ENCODE results near the gene NEK2. TPM values are rescaled to one million over a fixed set of nuclear protein-coding genes. Genes with fewer than 3 reads are reported as not detected.

The NEK2 gene
- total RNA-seq, 1 experiment from 2014 or later, result 47.5 TPM

GRCh38 chr1:211631168-211631567 is 44.3 kb downstream of the NEK2 start:
- no peak overlapping the region for H3K4me3 ChIP-seq (ENCODE audit: low read length)
- no peak overlapping the region for H3K27ac ChIP-seq (ENCODE audit: low read length)
- no peak overlapping the region for H3K9ac ChIP-seq (ENCODE audit: low read length)
- H3K79me2 ChIP-seq (ENCODE audit: low read length), result no peaks in the 10 kb centered on the region
- no peaks in the 10 kb centered on the region for H4K20me1 ChIP-seq (ENCODE audit: low read length)
- H3K9me2 ChIP-seq (replicated peaks; ENCODE audit: low read length), result no peaks in the 10 kb centered on the region
- no peak for ATAC-seq
- no peak overlapping the region for H3K4me2 ChIP-seq (ENCODE audit: low read length)
- peaks cover 9% of the 10 kb centered on the region for H3K4me1 ChIP-seq (ENCODE audit: insufficient read depth, low read length)
- H3K27me3 ChIP-seq (ENCODE audit: low read length), result no peaks in the 10 kb centered on the region
- TF ChIP-seq EZH2 (IDR thresholded peaks at IDR 0.05; ENCODE audit: low read length, unreplicated experiment), result no peak
- no peak for TF ChIP-seq CTCF (conservative IDR thresholded peaks at IDR 0.05; ENCODE audit: low read depth, low read length)
- no peak for TF ChIP-seq EZH2phosphoT487 (IDR thresholded peaks at IDR 0.05; ENCODE audit: borderline replicate concordance, low read length)
- DNase-seq, result no peak
- intact Hi-C loops (cut with micrococcal nuclease), result no loop called here
- H2AFZ ChIP-seq (ENCODE audit: low read length), result no peak overlapping the region
- no TSS peak for BruUV-seq (replicated peaks)
- no peaks in the 10 kb centered on the region for H3K9me3 ChIP-seq (ENCODE audit: low read length)
- H3F3A ChIP-seq (ENCODE audit: low read length, unreplicated experiment), result no peaks in the 10 kb centered on the region
- H3K36me3 ChIP-seq (ENCODE audit: low read depth, low read length), result no peaks in the 10 kb centered on the region
- POLR2A ChIA-PET (ENCODE audit: unreplicated experiment), result no interaction called here
- CTCF ChIA-PET, result no interaction called here

- ChIA-PET CTCF (no interaction called here), POLR2A (ENCODE audit: unreplicated experiment) (no interaction called here)
- no peaks in the 10 kb centered on the region for H3K27me3 ChIP-seq (ENCODE audit: low read length)
- intact Hi-C loops (cut with micrococcal nuclease), result no loop called here
- no peak for TF ChIP-seq CTCF (conservative IDR thresholded peaks at IDR 0.05; ENCODE audit: low read depth, low read length)
- no peak for TF ChIP-seq EZH2 (IDR thresholded peaks at IDR 0.05; ENCODE audit: low read length, unreplicated experiment)
- no peak for TF ChIP-seq EZH2phosphoT487 (IDR thresholded peaks at IDR 0.05; ENCODE audit: borderline replicate concordance, low read length)
- no peak overlapping the region for H2AFZ ChIP-seq (ENCODE audit: low read length)
- H3K4me1 ChIP-seq (ENCODE audit: insufficient read depth, low read length), result peaks cover 8% of the 10 kb centered on the region; the same call in 1 of the 2 replicates
- H3K36me3 ChIP-seq (ENCODE audit: low read depth, low read length), result no peaks in the 10 kb centered on the region
- H3K27ac ChIP-seq (ENCODE audit: low read length), result no peak overlapping the region
- no peaks in the 10 kb centered on the region for H3F3A ChIP-seq (ENCODE audit: low read length, unreplicated experiment)
- H3K9me2 ChIP-seq (replicated peaks; ENCODE audit: low read length), result no peaks in the 10 kb centered on the region
- DNase-seq (no peak), ATAC-seq (no peak)
- H3K4me2 ChIP-seq (ENCODE audit: low read length), result no peak overlapping the region
- BruUV-seq (replicated peaks), result no TSS peak
- no peaks in the 10 kb centered on the region for H3K79me2 ChIP-seq (ENCODE audit: low read length)
- no peaks in the 10 kb centered on the region for H4K20me1 ChIP-seq (ENCODE audit: low read length)
- no peaks in the 10 kb centered on the region for H3K9me3 ChIP-seq (ENCODE audit: low read length)
- no peak overlapping the region for H3K9ac ChIP-seq (ENCODE audit: low read length)
- no peak overlapping the region for H3K4me3 ChIP-seq (ENCODE audit: low read length)
Observed at GRCh38 chr1:211630236-211631081, 45.0 kb downstream of the NEK2 start.

GRCh38 chr1:211628417-211628816 is 47.0 kb downstream of the NEK2 start:
- Histone ChIP-seq H3K27me3 (ENCODE audit: low read length) (no peaks in the 10 kb centered on the region), H3K79me2 (ENCODE audit: low read length) (no peaks in the 10 kb centered on the region), H3K4me3 (ENCODE audit: low read length) (no peak overlapping the region), H4K20me1 (ENCODE audit: low read length) (no peaks in the 10 kb centered on the region), H3K4me2 (ENCODE audit: low read length) (no peak overlapping the region), H3K36me3 (ENCODE audit: low read depth, low read length) (no peaks in the 10 kb centered on the region), H3K27ac (ENCODE audit: low read length) (no peak overlapping the region), H3K4me1 (ENCODE audit: insufficient read depth, low read length) (peaks cover 8% of the 10 kb centered on the region; the same call in 1 of the 2 replicates), H3K9me2 (replicated peaks; ENCODE audit: low read length) (no peaks in the 10 kb centered on the region), H3K9me3 (ENCODE audit: low read length) (no peaks in the 10 kb centered on the region), H3K9ac (ENCODE audit: low read length) (no peak overlapping the region), H3F3A (ENCODE audit: low read length, unreplicated experiment) (no peaks in the 10 kb centered on the region), H2AFZ (ENCODE audit: low read length) (no peak overlapping the region)
- CTCF ChIA-PET, result no interaction called here
- POLR2A ChIA-PET (ENCODE audit: unreplicated experiment), result no interaction called here
- no peak for ATAC-seq
- TF ChIP-seq EZH2 (IDR thresholded peaks at IDR 0.05; ENCODE audit: low read length, unreplicated experiment), result no peak
- no peak for TF ChIP-seq CTCF (conservative IDR thresholded peaks at IDR 0.05; ENCODE audit: low read depth, low read length)
- no peak for TF ChIP-seq EZH2phosphoT487 (IDR thresholded peaks at IDR 0.05; ENCODE audit: borderline replicate concordance, low read length)
- no peak for DNase-seq
- BruUV-seq (replicated peaks), result no TSS peak
- intact Hi-C loops (cut with micrococcal nuclease), result no loop called here

All from PC-3 (cell line).